ENCODE results near the gene KCNJ2. TPM values are rescaled to one million over a fixed set of nuclear protein-coding genes. Genes with fewer than 3 reads are reported as not detected.

KCNJ2 gene
- total and polyA plus RNA-seq, 10 of the 15 experiments (the other 5 are each of a cell fraction or from before 2014, with no cell fraction given): 1.6 to 10.1 (median 3.2) TPM

GRCh38 chr17:70208825-70209555, 39.7 kb downstream of the KCNJ2 start (continued):
- 0 out of 2 replicates have a peak, but pooled peaks have one; percentile 5 for TF ChIP-seq NR2C1 (IDR thresholded peaks at IDR 0.05)
- TF ChIP-seq TARDBP (IDR thresholded peaks at IDR 0.05; ENCODE audit: borderline replicate concordance): no peak
- TF ChIP-seq BCL3 (IDR thresholded peaks at IDR 0.05; ENCODE audit: borderline replicate concordance, insufficient read depth, low read depth, low read length, poor library complexity, severe bottlenecking): peak; percentile 17
- TF ChIP-seq LARP7 (IDR thresholded peaks at IDR 0.05): 0 out of 2 replicates have a peak, but pooled peaks have one; percentile 31
- TF ChIP-seq ATF7 (IDR thresholded peaks at IDR 0.05; ENCODE audit: low read depth): peak; percentile 56; the same call in 1 of the 2 replicates
- TF ChIP-seq ZNF687 (IDR thresholded peaks at IDR 0.05): 0 out of 2 replicates have a peak, but pooled peaks have one; percentile 28
- peak; percentile 88 for TF ChIP-seq DPF2 (IDR thresholded peaks at IDR 0.05)
- no peak for TF ChIP-seq CBX5 (IDR thresholded peaks at IDR 0.05; ENCODE audit: low read depth)
- TF ChIP-seq SKIL (IDR thresholded peaks at IDR 0.05; ENCODE audit: low read depth, poor library complexity, severe bottlenecking): peak; percentile 36
- TF ChIP-seq RAD51 (IDR thresholded peaks at IDR 0.05): 0 out of 2 replicates have a peak, but pooled peaks have one; percentile 11
- TF ChIP-seq NBN (IDR thresholded peaks at IDR 0.05): 0 out of 2 replicates have a peak, but pooled peaks have one; percentile 61
- peak; percentile 87 for TF ChIP-seq RUNX3 (IDR thresholded peaks at IDR 0.05; ENCODE audit: low read length)
- peak; percentile 72 for TF ChIP-seq EED (IDR thresholded peaks at IDR 0.05; ENCODE audit: low read depth)
- peak in 1 of 2 experiments; percentile 53; a peak in 1 of 4 replicates for TF ChIP-seq BHLHE40 (IDR thresholded peaks at IDR 0.05; ENCODE audit: borderline replicate concordance in 1 of 2, low read depth in 2 of 2, low read length in 1 of 2)
- 0 out of 2 replicates have a peak, but pooled peaks have one; percentile 10 for TF ChIP-seq ZNF217 (IDR thresholded peaks at IDR 0.05)
- TF ChIP-seq EP300 (IDR thresholded peaks at IDR 0.05; ENCODE audit: borderline replicate concordance in 1 of 2, control insufficient read depth in 1 of 2, low read depth in 2 of 2, low read length in 2 of 2): peak; percentile 68 to 72; a peak in 2 of 4 replicates
- peak; percentile 47; the same call in 1 of the 2 replicates for TF ChIP-seq GATAD2B (conservative IDR thresholded peaks at IDR 0.05; ENCODE audit: low read depth)
- TF ChIP-seq IKZF2 (IDR thresholded peaks at IDR 0.05): peak; percentile 92 to 94
- TF ChIP-seq CBFB (IDR thresholded peaks at IDR 0.05; ENCODE audit: low read depth): peak; percentile 52; the same call in 1 of the 2 replicates
- no peak for TF ChIP-seq PBX3 (IDR thresholded peaks at IDR 0.05; ENCODE audit: insufficient replicate concordance, low read depth, low read length)
- TF ChIP-seq POLR2AphosphoS5 (IDR thresholded peaks at IDR 0.05; ENCODE audit: low read length): no peak
